ENCODE measurements around the gene TATDN3.

Gene TATDN3

GRCh38 chr1:212805767-212806166 is 14.1 kb downstream of the TATDN3 start:
- no peak overlapping the region for H3K27ac ChIP-seq
- no peaks in the 10 kb centered on the region for H3K27me3 ChIP-seq
- TF ChIP-seq CTCF (IDR thresholded peaks at IDR 0.05), result no peak
- no peaks in the 10 kb centered on the region for H3K9me3 ChIP-seq
- peaks cover 18 to 62% (median 31%) of the 10 kb centered on the region in 3 donors for H3K36me3 ChIP-seq
- H3K4me1 ChIP-seq, result no peaks in the 10 kb centered on the region
- no peak overlapping the region for H3K4me3 ChIP-seq
- intact Hi-C loops (cut with DNase I; ENCODE audit: low total_unique reads), result no loop called here
- DNase-seq, result no peak

- no peak for DNase-seq
- TF ChIP-seq CTCF (IDR thresholded peaks at IDR 0.05), result peak in 1 of 2 experiments; percentile 18
- intact Hi-C loops (cut with DNase I; ENCODE audit: low total_unique reads), result loop anchor here (10.0 kb wide), 1 partner anchor 180 kb away; no protein-coding TSS in a partner anchor
Measured at GRCh38 chr1:212814537-212815334, 23.0 kb downstream of the TATDN3 start.

GRCh38 chr1:212816567-212817278 is 25.0 kb downstream of the TATDN3 start:
- no peak for DNase-seq
- Histone ChIP-seq H3K36me3 (peaks cover 0 to 11% (median 9%) of the 10 kb centered on the region in 3 donors), H3K4me1 (no peaks in the 10 kb centered on the region), H3K4me3 (no peak overlapping the region), H3K9me3 (no peaks in the 10 kb centered on the region), H3K27me3 (no peaks in the 10 kb centered on the region), H3K27ac (no peak overlapping the region)
- intact Hi-C loops (cut with DNase I; ENCODE audit: low total_unique reads), result loop anchor here (10.0 kb wide), 1 partner anchor 178 kb away; no protein-coding TSS in a partner anchor
- no peak for TF ChIP-seq CTCF (IDR thresholded peaks at IDR 0.05)

More at GRCh38 chr1:212814537-212815334, 23.0 kb downstream of the TATDN3 start:
- Histone ChIP-seq H3K27ac (no peak overlapping the region), H3K36me3 (peaks cover 0 to 19% (median 9%) of the 10 kb centered on the region in 3 donors), H3K27me3 (no peaks in the 10 kb centered on the region), H3K4me3 (no peak overlapping the region), H3K4me1 (no peaks in the 10 kb centered on the region), H3K9me3 (no peaks in the 10 kb centered on the region)

DNA sequence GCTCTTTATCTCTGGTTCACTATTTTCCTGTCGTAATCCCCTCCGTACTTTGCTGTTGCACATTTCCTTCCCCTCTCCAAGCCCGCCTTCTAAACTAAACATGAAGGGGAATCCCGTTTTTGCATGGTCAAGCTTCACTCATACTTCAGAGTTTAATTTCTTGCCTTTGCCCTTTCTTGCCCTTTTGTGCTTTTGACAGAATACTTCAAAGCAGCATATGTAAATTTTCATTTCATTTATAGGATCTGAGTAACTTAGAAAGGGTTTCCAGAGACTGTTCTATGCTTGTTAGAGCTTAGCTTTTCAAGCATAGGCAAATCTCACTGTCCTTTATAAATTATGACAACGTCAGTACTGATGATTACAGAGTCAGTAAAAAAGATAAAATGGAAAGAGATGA is 28.0 kb downstream of the TATDN3 start:
- H3K9me3 ChIP-seq, result no peaks in the 10 kb centered on the region
- intact Hi-C loops (cut with DNase I; ENCODE audit: low total_unique reads), result loop anchor here (10.0 kb wide), 1 partner anchor 175 kb away; no protein-coding TSS in a partner anchor
- TF ChIP-seq CTCF (IDR thresholded peaks at IDR 0.05), result no peak
- H3K36me3 ChIP-seq, result no peaks in the 10 kb centered on the region
- H3K4me3 ChIP-seq, result no peak overlapping the region
- H3K27ac ChIP-seq, result no peak overlapping the region
- H3K4me1 ChIP-seq, result no peaks in the 10 kb centered on the region
- DNase-seq, result no peak
- H3K27me3 ChIP-seq, result no peaks in the 10 kb centered on the region

GRCh38 chr1:212820969-212821368 is 29.3 kb downstream of the TATDN3 start:
- Histone ChIP-seq H3K27ac (no peak overlapping the region), H3K4me1 (no peaks in the 10 kb centered on the region), H3K4me3 (no peak overlapping the region), H3K36me3 (peaks cover 0 to 4% (median 0%) of the 10 kb centered on the region in 3 donors), H3K27me3 (no peaks in the 10 kb centered on the region), H3K9me3 (peaks cover 0 to 6% (median 5%) of the 10 kb centered on the region in 3 donors)
- no peak for DNase-seq
- intact Hi-C loops (cut with DNase I; ENCODE audit: low total_unique reads), result no loop called here
- no peak for TF ChIP-seq CTCF (IDR thresholded peaks at IDR 0.05)

Data from tibial artery (tissue), 4 donors.